ENCODE results near the gene CELF1.

- no peak for TF ChIP-seq CTCF (IDR thresholded peaks at IDR 0.05)
- no peak for TF ChIP-seq POLR2AphosphoS5 (IDR thresholded peaks at IDR 0.05)
- TF ChIP-seq POLR2A (IDR thresholded peaks at IDR 0.05) = no peak
- TF ChIP-seq EP300 (IDR thresholded peaks at IDR 0.05) = no peak
These were observed 18.2 kb downstream of the CELF1 start for GRCh38 chr11:47534704-47535251.

Data from gastroesophageal sphincter (tissue), 3 donors.